A549 (cell line): ENCODE data around the gene MPND. TPM values are rescaled to one million over a fixed set of nuclear protein-coding genes. Genes with fewer than 3 reads are reported as not detected.

Source experiments
- ATAC-seq, 2 experiments: fragments of 200-7000 bp in 1 of 2; fragments of >200 bp in 1 of 2; cut with Nextera tagmentation in 1 of 2; cut with Tn5 transposase in 1 of 2; 3 replicates each; pipeline versions ENCODE4 v1.8.0 to v1.9.1; 2018 to 2020; ENCODE audit warnings: mild to moderate bottlenecking in 1 of 2, moderate library complexity in 1 of 2
- CTCF ChIA-PET: fragments of 300-600 bp; sonication (Branson Sonifier 250); formaldehyde crosslinking; extraction: SDS; loops from one replicate; lab custom pipeline; 2021; ENCODE audit warnings: antibody characterized with exemption, inconsistent platforms; lab: Yijun Ruan, JAX
- POLR2A ChIA-PET: fragments of 350-600 bp; formaldehyde crosslinking; extraction: SDS; loops from one replicate; lab custom pipeline; 2021; ENCODE audit warnings: antibody characterized with exemption, inconsistent platforms; lab: Yijun Ruan, JAX
- DNase-seq, 2 experiments: peaks; one replicate each; pipeline versions ENCODE4 v3.0.0 to v3.0.0-alpha.2; 2011 to 2016; ENCODE audit warnings: low read depth in 1 of 2, low spot score in 1 of 2
- FAIRE-seq: peaks from 2 replicates; lab custom pipeline; 2011; peaks lifted over from hg19 to GRCh38; lab: Jason Lieb, UNC
- H3K27ac ChIP-seq, 2 experiments: fragments of >200 bp; sonication (Bioruptor Twin); formaldehyde crosslinking; 3 replicates each; pipeline ENCODE4 v1.5.1; 2016 to 2017
- H3K4me1 ChIP-seq: fragments of >200 bp; sonication (Bioruptor Twin); formaldehyde crosslinking; 3 replicates; pipeline ENCODE4 v1.6.1; 2016
- H3K4me2 ChIP-seq: fragments of >200 bp; sonication (Bioruptor Twin); formaldehyde crosslinking; 3 replicates; pipeline ENCODE4 v1.6.1; 2016
- H3K4me3 ChIP-seq: fragments of >200 bp; sonication (Bioruptor Twin); formaldehyde crosslinking; 3 replicates; pipeline ENCODE4 v1.5.1; 2016
- H3K9me3 ChIP-seq: fragments of >200 bp; sonication (Bioruptor Twin); formaldehyde crosslinking; 3 replicates; pipeline ENCODE4 v1.6.1; 2016
- CEBPB ChIP-seq, 2 experiments: fragments of >200 bp in 1 of 2; sonication (Bioruptor Twin) in 1 of 2; formaldehyde crosslinking in 1 of 2; IDR thresholded peaks; 2 replicates each; pipeline ENCODE4 v1.6.1; 2012 to 2016
- EP300 ChIP-seq, 2 experiments: fragments of >200 bp; sonication (Bioruptor Twin); formaldehyde crosslinking; IDR thresholded peaks; 2 replicates in 1 of 2; 3 replicates in 1 of 2; pipeline ENCODE4 v1.6.1; 2016 to 2017
- FOXS1 ChIP-seq: fragments of 250-450 bp; sonication (Bioruptor Pico); IDR thresholded peaks from 2 replicates; pipeline ENCODE4 v1.5.0; 2020; ENCODE audit warnings: mild to moderate bottlenecking, moderate library complexity
- JUN ChIP-seq, 2 experiments: fragments of >200 bp; sonication (Bioruptor Twin); formaldehyde crosslinking; IDR thresholded peaks; 2 replicates in 1 of 2; 3 replicates in 1 of 2; pipeline ENCODE4 v1.6.1; 2016 to 2017
- NFE2L2 ChIP-seq: fragments of 150-350 bp; conservative IDR thresholded peaks from 2 replicates; pipeline ENCODE4 v1.6.1; 2014; ENCODE audit warnings: low read length
- PHF8 ChIP-seq: fragments of 200-600 bp; sonication (generic); IDR thresholded peaks from 2 replicates; pipeline ENCODE4 v1.6.1; 2016; ENCODE audit warnings: low read depth, mild to moderate bottlenecking, antibody characterized with exemption, moderate library complexity, borderline replicate concordance
- RAD21 ChIP-seq, 2 experiments: fragments of >200 bp in 1 of 2; sonication (Bioruptor Twin) in 1 of 2; formaldehyde crosslinking in 1 of 2; IDR thresholded peaks in 1 of 2; conservative IDR thresholded peaks in 1 of 2; 2 replicates in 1 of 2; 3 replicates in 1 of 2; pipeline ENCODE4 v1.6.1; 2012 to 2018; ENCODE audit warnings: inconsistent platforms in 1 of 2
- RARB ChIP-seq: fragments of 250-450 bp; sonication (Bioruptor Pico); IDR thresholded peaks from 2 replicates; pipeline ENCODE4 v1.8.0; 2021; ENCODE audit warnings: mild to moderate bottlenecking, moderate library complexity
- RFX5 ChIP-seq: fragments of 450-650 bp; IDR thresholded peaks from 2 replicates; pipeline ENCODE4 v1.7.1; 2014; ENCODE audit warnings: antibody characterized with exemption, mild to moderate bottlenecking, moderate library complexity
- RNF2 ChIP-seq: fragments of 200-600 bp; sonication (generic); IDR thresholded peaks from 2 replicates; pipeline ENCODE4 v1.6.1; 2016; ENCODE audit warnings: low read depth, mild to moderate bottlenecking, antibody characterized with exemption, moderate library complexity, borderline replicate concordance
- SMC3 ChIP-seq: fragments of >200 bp; sonication (Bioruptor Twin); formaldehyde crosslinking; IDR thresholded peaks from 3 replicates; pipeline ENCODE4 v1.6.1; 2018; ENCODE audit warnings: inconsistent platforms
- SREBF2 ChIP-seq: fragments of 450-650 bp; IDR thresholded peaks from 2 replicates; pipeline ENCODE4 v1.6.1; 2014; ENCODE audit warnings: mild to moderate bottlenecking, moderate library complexity
- TFCP2L1 ChIP-seq: fragments of 250-450 bp; sonication (Bioruptor Pico); IDR thresholded peaks from 2 replicates; pipeline ENCODE4 v1.5.0; 2021; ENCODE audit warnings: mild to moderate bottlenecking
- TP53 ChIP-seq: fragments of 250-450 bp; sonication (Bioruptor Pico); IDR thresholded peaks from 2 replicates; pipeline ENCODE4 v1.5.0; 2021; ENCODE audit warnings: mild to moderate bottlenecking, moderate library complexity
- ZFP36 ChIP-seq: fragments of 450-650 bp; IDR thresholded peaks from 2 replicates; pipeline ENCODE4 v1.6.1; 2014; ENCODE audit warnings: borderline replicate concordance; ENCODE audit not compliant: partially characterized antibody
- WGBS: methylation state at CpG from one replicate; pipeline ENCODE4 v1.1.6; 2017; ENCODE audit errors: missing lambda C conversion rate; 5-methylcytosine and 5-hydroxymethylcytosine counted together
- polyA plus RNA-seq, 4 experiments: library from polyadenylated mRNA; depleted of rRNA in 3 of 4; stranded (reverse); fragments of >200 nt; fragmentation: RNase III in 1 of 4; extraction: RNeasy Plus Mini Kit Qiagen cat#74134 plus additional on column Dnase treatment in 1 of 4; gene quantifications; 2 replicates in 3 of 4; 3 replicates in 1 of 4; pipeline ENCODE4 v1.2.3, GENCODE V29; 2011 to 2017
- TF ChIP-seq, protein P1 (sequence below): IDR thresholded peaks from 2 replicates; pipeline ENCODE4 v1.6.1; 2012; ENCODE audit warnings: low read depth, borderline replicate concordance
- TF ChIP-seq, protein P2 (sequence below): fragments of >200 bp; sonication (Bioruptor Twin); formaldehyde crosslinking; IDR thresholded peaks from 3 replicates; pipeline ENCODE4 v1.5.1; 2016
- TF ChIP-seq, protein P3 (sequence below): fragments of >200 bp; sonication (Bioruptor Twin); formaldehyde crosslinking; IDR thresholded peaks from 2 replicates; pipeline ENCODE4 v1.6.1; 2016
- TF ChIP-seq, protein P4 (sequence below): IDR thresholded peaks from 2 replicates; pipeline ENCODE4 v1.6.1; 2012
- TF ChIP-seq, protein P5 (sequence below): fragments of 250-450 bp; sonication (Bioruptor Pico); IDR thresholded peaks from 2 replicates; pipeline ENCODE4 v1.5.0; 2020; ENCODE audit warnings: low read depth, mild to moderate bottlenecking, moderate library complexity
- TF ChIP-seq, protein P6 (sequence below): IDR thresholded peaks from 2 replicates; pipeline ENCODE4 v1.6.1; 2012

MPND gene
- polyA plus RNA-seq, 2 of the 4 experiments (the other 2 are of a cell fraction) = 3.5 to 14.5 TPM

DNA sequence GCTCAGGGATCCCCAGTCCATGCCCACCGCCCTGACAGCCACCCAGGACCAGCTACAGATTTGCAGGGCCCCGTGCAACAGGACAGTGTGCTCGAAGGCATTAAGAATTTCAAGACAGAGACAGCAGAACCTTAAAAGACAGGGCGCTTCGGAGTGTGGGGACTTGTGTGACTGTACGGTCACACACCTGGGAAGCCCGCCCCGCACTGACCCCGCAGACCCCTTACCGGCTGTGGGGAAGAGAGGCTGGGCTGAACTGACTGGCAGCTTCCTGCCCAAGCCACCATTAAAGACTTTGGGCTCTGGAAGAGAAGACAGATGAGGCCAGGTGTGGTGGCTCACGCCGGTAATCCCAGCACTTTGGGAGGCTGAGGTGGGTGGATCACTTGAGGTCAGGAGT is 19.1 kb upstream of the MPND start:
- FAIRE-seq (no peak), DNase-seq (no peak), ATAC-seq (no peak)
- no peaks in the 10 kb centered on the region; the same call in 2 of the 3 replicates for H3K9me3 ChIP-seq
- H3K4me2 ChIP-seq = no peak overlapping the region
- no peaks in the 10 kb centered on the region for H3K4me1 ChIP-seq
- no peak overlapping the region for H3K27ac ChIP-seq
- ChIA-PET POLR2A (no interaction called here), CTCF (interaction anchor here (1.3 to 2.3 kb wide), 2 partner anchors 18 to 58 kb away, joined by 3 to 8 read pairs; no protein-coding TSS in a partner anchor)
- no peak overlapping the region for H3K4me3 ChIP-seq
- WGBS = 82% methylated on average over 5 of the region's 12 CpGs
- TF ChIP-seq, protein P1, sequence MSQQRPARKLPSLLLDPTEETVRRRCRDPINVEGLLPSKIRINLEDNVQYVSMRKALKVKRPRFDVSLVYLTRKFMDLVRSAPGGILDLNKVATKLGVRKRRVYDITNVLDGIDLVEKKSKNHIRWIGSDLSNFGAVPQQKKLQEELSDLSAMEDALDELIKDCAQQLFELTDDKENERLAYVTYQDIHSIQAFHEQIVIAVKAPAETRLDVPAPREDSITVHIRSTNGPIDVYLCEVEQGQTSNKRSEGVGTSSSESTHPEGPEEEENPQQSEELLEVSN = no peak
- TF ChIP-seq, protein P2, sequence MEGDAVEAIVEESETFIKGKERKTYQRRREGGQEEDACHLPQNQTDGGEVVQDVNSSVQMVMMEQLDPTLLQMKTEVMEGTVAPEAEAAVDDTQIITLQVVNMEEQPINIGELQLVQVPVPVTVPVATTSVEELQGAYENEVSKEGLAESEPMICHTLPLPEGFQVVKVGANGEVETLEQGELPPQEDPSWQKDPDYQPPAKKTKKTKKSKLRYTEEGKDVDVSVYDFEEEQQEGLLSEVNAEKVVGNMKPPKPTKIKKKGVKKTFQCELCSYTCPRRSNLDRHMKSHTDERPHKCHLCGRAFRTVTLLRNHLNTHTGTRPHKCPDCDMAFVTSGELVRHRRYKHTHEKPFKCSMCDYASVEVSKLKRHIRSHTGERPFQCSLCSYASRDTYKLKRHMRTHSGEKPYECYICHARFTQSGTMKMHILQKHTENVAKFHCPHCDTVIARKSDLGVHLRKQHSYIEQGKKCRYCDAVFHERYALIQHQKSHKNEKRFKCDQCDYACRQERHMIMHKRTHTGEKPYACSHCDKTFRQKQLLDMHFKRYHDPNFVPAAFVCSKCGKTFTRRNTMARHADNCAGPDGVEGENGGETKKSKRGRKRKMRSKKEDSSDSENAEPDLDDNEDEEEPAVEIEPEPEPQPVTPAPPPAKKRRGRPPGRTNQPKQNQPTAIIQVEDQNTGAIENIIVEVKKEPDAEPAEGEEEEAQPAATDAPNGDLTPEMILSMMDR = no peak
- TF ChIP-seq RFX5 = no peak
- no peak for TF ChIP-seq FOXS1 (CRISPR knock-in tag)
- no peak for TF ChIP-seq TP53 (CRISPR knock-in tag)
- TF ChIP-seq RAD21 (conservative IDR thresholded peaks at IDR 0.05 in 1 of 2, IDR thresholded peaks at IDR 0.05 in 1 of 2) = no peak
- no peak for TF ChIP-seq TFCP2L1
- TF ChIP-seq, protein P3, sequence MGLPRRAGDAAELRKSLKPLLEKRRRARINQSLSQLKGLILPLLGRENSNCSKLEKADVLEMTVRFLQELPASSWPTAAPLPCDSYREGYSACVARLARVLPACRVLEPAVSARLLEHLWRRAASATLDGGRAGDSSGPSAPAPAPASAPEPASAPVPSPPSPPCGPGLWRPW = no peak
- TF ChIP-seq NFE2L2 = no peak
- no peak for TF ChIP-seq RARB (CRISPR knock-in tag)

DNA sequence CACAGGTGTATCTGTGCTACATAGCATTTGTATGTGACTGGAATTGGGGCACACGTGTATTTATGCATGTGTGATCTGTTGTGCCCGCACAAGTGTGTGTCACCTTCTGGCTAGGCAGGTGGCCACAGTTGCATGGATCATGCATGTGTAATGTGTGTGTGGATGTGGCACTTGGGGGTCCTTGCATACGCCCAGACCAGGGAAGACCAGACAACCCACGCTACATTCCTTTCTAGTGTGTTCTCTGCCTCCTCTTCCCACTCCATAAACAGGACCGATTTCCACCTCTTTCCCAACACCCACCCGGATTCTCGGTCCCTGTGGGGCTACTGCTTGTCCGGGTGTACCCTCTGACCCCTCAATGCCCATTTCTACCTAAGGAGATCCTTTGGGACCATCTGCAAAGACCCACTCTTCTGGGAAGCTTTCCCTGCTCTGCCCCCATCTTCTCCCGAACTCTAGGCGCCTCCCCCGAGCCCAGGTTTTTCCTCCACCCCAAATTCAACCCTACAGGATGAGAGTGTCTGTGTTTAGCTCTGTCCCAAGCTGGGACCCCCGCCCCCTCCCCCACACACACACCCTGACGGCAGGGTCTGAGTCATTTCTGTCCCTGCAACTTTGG is 17.0 kb upstream of the MPND start:
- Histone ChIP-seq H3K9me3 (no peaks in the 10 kb centered on the region), H3K4me1 (no peaks in the 10 kb centered on the region), H3K27ac (no peak overlapping the region), H3K4me2 (no peak overlapping the region), H3K4me3 (no peak overlapping the region)
- CTCF ChIA-PET = interaction anchor here (0.6 kb wide), 1 partner anchor 79 kb away, joined by 3 read pairs; no protein-coding TSS in a partner anchor
- POLR2A ChIA-PET = no interaction called here
- FAIRE-seq (no peak), DNase-seq (no peak), ATAC-seq (no peak)
- 65% methylated on average over 11 of the region's 13 CpGs for WGBS
- TF ChIP-seq, protein P4, sequence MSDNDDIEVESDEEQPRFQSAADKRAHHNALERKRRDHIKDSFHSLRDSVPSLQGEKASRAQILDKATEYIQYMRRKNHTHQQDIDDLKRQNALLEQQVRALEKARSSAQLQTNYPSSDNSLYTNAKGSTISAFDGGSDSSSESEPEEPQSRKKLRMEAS = no peak
- TF ChIP-seq NFE2L2 (no peak), RNF2 (no peak), CEBPB (IDR thresholded peaks at IDR 0.05) (no peak), RFX5 (no peak), SREBF2 (no peak), PHF8 (no peak), EP300 (IDR thresholded peaks at IDR 0.05) (no peak), TFCP2L1 (no peak), SMC3 (no peak), RARB (CRISPR knock-in tag) (no peak), ZFP36 (no peak), JUN (IDR thresholded peaks at IDR 0.05) (no peak)
- TF ChIP-seq, protein P1 = no peak
- TF ChIP-seq, protein P5, sequence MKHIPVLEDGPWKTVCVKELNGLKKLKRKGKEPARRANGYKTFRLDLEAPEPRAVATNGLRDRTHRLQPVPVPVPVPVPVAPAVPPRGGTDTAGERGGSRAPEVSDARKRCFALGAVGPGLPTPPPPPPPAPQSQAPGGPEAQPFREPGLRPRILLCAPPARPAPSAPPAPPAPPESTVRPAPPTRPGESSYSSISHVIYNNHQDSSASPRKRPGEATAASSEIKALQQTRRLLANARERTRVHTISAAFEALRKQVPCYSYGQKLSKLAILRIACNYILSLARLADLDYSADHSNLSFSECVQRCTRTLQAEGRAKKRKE (CRISPR knock-in tag) = no peak
- TF ChIP-seq, protein P6, sequence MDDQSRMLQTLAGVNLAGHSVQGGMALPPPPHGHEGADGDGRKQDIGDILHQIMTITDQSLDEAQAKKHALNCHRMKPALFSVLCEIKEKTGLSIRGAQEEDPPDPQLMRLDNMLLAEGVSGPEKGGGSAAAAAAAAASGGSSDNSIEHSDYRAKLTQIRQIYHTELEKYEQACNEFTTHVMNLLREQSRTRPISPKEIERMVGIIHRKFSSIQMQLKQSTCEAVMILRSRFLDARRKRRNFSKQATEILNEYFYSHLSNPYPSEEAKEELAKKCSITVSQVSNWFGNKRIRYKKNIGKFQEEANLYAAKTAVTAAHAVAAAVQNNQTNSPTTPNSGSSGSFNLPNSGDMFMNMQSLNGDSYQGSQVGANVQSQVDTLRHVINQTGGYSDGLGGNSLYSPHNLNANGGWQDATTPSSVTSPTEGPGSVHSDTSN = no peak
